Endometrium (tissue), 2 donors: ENCODE measurements around the gene SLC6A6.

Experiments
- FAIRE-seq: peaks from 2 replicates; lab custom pipeline; 2012; peaks lifted over from hg19 to GRCh38; lab: Jason Lieb, UNC
- donor health status: control.
- donor health status: control.

Gene SLC6A6

DNA sequence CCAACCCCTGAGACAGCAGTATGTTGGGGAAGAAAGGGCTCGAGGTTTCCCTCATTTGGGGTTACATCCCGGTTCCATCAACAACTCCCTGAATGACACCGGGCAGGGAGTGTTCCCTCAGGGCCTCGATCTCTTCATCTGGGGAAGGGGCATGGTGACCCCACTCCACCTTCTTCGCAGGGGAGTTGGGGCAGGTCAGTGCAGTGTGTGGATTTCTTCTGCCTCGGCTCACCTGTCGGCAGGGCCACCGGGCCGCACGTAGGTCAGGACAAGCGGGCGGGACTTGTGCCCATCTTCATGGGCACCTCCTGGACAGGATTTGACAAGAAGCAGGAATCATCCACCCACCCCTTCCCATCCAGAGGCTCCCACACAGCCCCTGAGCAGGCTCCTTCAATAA lies 120.4 kb downstream of the SLC6A6 start:
- no peak for FAIRE-seq

DNA sequence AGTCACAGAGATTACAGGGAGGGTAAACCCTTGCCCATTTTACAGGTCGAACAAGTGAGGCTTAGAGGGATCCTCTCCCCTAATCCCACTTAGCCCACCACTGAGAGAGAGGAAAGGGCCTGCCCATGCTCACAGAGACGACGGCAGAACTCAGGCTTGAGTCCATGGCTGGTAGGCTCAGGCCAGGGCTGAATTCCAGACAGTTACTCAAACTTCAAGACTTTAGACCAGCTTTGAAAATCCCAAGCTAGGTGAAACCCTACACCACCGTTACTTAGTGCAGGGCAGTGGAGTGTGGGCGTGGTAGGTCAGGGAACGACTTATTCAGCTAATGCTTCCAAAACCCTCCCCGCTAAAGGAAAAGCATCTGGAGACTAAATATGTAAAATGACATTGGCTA lies 121.4 kb downstream of the SLC6A6 start:
- no peak for FAIRE-seq

DNA sequence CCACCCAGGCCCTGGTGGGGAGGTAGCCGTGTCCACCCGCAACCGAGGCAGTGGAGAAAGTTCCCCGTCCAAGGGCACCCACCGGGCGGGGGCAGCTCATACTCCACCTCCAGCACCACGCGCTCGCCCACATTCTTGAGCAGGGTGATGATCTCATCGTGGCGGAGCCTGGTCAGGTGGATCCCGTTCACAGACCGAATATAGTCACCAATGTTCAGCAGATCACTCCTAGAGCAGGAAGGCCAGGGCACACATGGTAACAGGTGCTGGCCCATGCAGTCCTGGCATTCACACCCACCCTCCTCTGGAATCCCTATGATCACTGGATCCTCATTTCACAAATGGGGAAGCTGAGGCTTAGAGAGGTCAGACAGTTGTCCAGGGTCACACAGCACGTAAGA lies 121.9 kb downstream of the SLC6A6 start:
- FAIRE-seq: no peak

DNA sequence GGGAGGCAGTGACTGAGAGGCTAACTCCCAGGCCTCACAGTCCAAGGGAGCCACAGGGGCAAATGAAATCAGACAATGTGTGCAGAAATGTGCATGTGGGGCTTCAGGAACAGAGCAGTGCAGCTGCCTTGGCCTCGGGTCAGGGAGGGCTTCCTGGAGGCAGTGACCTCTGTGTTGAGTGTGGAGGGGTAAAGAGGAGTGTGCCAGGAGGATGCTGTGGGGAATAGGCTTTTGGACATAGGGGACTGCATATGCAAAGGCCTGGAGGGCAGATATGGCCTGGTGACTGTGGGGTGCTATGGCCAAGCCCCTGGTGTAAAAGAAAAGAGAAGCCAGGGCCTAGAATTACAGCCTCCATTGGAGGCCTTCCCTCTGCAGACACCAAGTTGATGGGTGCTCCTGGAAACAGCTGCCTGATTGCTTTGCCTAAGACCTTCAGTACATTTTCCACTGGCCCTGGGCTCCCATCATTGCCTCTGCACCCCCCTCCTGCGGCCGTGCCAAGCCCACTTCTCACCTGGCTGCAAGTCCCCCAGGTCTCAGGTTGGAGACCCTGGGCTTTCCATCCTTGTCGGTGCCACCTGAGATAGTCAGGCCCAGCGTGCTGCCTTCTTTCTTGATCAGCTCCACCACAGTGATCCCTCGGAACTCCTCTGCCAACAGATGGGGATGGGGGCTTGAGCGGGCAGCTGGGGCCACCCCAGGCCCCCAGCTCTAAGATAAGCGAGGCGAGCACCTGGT lies 122.7 kb downstream of the SLC6A6 start:
- FAIRE-seq: no peak

DNA sequence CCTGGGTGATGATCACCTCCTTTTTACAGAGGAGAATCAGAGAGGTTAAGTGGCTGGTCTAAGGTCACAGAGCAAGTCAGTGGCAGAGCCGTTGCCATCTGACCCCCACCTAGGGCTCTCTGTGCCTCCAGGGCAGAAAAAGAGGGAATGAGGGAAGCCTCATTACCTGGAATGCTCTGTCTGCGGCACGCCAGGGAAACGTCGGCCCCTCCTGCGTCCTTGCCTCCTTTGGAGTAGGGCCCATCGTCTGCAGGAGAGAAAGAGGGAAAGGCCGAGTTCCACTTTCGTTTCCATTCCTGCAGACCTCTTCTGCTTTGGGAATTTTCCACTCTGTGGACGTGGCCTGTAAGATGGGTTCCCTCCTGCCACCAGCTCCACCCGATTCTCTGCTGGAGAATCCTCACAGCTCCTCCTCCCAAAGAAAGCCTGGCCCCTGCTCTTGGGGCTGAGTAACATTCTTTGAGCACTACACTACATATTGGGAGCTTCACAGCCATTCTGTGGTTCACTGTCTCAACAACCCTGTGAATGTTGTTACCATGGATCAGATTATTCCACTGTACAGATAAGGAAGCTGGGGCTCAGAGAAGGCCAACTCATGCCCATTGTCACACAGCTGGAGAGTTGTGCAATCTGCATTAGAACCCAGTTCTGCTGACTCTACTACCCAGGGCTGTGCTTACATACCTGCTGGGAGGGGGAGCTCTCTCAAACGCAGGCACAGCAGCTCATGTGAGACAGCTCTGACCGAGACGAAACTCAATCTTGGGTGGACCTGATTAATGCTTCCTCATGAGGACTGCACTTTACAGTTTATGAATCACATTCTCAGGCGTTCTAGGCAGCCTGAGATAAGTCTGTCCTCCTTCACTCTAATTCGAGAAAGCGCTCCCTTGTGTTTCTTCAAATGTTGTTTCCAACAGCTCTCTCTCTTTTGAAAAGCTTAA lies 123.6 kb downstream of the SLC6A6 start:
- no peak for FAIRE-seq

DNA sequence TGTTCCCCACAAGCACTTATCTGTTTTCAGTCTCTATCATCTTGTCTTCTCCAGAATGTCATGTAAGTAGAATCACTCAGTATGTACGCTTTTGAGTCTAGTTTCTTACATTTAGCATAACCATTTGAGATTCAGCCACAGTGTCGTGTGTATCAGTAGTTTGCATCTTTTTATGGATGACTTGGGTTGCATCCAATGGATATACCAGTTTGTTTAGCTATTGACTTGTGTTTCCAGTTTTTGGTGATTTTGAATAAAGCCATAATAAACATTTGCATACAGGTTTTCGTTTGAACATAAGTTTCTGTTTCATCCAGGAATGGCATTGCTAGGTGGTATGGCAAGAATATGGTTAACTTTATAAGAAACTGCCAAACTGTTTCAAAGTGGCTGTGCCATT lies 125.7 kb downstream of the SLC6A6 start:
- no peak for FAIRE-seq

DNA sequence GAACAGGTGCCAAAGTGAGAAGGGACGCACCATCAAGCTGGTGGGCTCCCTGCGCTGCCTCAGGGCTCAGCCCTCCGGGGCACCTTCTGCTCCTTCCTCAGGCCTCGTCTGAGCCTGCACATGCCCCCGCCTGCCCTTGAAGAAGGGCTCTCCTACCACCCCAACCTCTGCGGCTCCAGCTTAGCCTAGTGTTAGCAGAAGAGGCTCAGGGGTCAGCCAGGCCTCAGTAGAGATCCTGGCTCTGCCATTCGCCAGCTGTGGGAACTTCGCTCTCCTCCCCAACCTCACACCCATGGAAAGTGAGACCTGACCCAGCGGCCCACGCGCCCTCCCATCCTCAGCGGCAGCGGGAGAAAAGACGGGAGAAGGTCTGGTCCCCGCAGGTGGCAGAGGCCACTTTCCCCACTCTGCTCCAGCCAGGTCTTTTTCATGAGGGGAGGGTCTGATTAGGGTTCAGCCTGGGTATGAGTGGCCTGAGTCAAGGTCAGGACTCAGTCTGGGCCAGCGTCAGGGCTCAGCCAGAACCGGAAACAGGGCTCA lies 129.5 kb downstream of the SLC6A6 start:
- no peak for FAIRE-seq

DNA sequence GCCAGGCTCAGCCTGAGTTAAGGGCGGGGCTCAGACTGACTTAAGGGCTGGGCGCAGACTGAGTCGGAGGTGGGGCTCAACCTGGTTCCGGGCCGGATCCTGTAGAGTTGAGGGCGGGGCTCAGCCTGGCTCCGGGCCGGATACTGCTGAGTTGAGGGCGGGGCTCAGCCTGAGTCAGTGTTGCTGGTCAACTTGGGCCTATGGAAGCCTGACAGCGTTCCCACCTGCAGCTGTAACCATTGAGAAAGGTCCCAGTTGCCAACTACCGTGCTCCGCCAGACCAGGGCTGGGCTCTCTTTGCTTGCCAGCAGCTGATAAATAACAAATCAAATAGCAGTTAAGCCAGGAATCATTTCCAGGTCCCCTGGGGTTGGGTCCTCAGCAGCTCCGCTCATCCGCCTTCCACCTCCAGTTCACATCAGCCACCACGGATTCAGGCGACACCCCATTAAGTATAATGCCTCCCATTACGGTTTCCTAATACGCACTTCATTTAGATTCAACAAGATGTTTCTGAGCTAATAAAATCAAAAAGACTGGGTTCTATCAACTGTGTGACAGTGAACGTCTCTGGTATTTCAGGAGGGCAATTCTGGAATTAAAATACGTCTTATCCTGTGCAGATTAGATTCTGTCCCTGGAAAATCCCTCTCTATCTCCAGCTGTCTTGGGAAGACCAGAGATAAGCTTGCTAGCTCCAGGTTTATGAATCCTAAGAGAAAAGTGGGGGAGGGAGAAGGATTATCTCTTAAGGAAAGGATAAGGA lies 130.5 kb downstream of the SLC6A6 start:
- FAIRE-seq: no peak

DNA sequence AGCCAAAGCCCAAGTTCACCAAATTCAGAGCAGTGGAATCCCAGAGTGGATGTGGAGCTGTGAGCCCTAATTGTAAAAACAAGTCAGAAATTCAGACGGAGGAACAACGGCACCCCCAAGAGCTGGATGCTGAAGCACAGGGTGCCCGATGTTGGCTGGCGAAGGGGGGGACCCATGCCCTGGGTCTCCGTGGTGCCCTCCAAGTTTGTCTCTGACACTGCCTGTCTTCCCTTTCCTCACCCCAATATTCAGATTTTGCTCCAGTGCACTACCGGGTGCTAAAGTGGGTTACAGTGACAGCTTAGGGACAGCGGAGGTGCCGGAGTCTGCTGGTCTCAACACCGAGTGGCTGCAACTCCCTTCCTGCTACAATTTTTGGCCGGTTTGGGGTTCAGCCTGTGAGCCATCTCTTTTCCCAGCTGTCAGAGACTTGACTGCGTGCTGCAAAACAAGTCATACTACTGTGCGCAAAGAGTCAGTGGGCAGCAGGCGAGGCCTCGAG lies 131.1 kb downstream of the SLC6A6 start:
- no peak for FAIRE-seq

DNA sequence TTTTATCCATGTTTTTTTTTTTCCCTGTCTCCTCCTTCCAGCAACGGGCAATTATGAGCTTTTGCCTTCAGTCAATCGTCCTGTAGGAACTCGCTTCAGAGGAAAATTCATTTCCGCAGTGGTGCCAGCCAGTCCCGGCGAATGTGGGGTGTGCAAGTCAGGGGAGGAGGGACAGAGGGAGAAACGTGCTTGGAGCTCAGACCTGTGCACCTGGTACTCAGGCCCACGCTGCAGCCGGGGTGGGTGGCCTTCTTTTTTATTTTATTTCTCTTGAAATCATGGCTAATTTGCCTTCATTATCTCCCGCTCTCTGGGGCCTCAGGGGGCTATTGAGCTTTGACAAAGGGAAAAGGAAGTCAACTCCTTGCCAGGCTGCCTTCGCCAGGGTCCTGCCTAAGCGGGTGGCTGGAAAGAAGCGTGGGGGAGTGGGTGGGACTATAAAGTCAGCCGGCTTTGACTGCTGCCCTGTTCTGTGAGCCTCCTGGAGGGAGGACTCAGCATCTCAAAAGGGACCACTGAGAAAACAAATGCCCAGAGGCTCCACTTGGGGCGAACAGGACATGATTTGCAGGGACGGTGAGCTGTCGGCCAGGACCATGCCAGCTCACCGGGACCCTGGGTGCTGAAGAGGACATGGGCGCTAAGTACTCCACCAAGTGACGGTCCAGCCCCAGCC lies 132.2 kb downstream of the SLC6A6 start:
- FAIRE-seq: no peak

DNA sequence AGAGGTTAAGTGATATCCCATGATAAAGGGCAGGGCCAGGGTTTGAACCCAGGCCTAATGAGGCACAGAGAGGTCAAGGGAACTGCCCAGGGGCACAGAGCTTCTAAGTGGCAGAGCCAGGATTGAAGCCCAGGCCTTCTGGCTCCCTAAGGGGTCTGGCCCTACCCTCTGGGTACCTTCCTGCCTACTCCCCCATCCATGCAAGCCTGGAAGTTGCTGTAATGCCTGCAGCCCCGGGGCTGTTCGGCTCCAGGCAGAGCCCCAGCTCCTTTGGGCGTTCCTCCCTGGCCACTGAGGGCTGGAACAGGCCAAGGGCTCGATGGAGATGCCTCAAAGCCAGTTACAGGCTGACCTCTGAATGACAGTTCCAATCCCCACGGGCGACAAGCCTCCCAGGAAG lies 133.2 kb downstream of the SLC6A6 start:
- no peak for FAIRE-seq

DNA sequence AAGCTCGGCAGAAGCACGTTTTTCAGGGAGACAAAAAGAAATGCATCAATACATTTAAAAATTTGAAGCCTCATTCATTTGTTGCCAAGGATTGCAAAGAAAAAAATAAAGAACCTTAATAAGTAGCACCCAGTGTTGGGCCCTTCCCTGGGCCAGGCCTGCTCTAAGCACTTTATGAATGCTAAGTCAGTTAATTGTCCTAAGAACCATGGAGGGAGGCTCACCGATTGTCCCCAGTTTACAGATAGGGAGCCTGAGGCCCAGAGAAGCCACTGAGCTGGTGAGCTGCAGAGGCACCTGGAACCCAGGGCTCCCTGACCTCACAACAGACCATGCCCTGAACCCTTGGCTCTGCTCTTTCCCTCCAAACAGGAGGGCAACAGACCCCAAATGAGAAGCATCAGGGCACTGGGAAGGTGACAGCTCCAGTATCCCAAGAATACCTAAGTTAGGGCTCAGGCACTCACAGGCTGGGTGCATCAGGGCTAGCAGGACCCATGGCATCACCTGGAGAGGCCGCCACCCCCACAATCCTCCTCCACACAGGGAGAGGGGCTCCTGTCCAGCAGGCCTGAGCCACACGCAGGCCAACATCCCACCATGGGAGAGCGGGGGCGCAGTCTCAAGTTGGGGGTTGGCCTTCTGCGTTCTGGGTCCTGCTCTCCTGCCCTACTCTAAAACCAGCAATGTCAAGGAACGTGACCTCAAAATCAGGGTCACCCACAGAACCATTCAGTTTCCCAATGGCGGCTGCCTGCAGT lies 133.8 kb downstream of the SLC6A6 start:
- no peak for FAIRE-seq

DNA sequence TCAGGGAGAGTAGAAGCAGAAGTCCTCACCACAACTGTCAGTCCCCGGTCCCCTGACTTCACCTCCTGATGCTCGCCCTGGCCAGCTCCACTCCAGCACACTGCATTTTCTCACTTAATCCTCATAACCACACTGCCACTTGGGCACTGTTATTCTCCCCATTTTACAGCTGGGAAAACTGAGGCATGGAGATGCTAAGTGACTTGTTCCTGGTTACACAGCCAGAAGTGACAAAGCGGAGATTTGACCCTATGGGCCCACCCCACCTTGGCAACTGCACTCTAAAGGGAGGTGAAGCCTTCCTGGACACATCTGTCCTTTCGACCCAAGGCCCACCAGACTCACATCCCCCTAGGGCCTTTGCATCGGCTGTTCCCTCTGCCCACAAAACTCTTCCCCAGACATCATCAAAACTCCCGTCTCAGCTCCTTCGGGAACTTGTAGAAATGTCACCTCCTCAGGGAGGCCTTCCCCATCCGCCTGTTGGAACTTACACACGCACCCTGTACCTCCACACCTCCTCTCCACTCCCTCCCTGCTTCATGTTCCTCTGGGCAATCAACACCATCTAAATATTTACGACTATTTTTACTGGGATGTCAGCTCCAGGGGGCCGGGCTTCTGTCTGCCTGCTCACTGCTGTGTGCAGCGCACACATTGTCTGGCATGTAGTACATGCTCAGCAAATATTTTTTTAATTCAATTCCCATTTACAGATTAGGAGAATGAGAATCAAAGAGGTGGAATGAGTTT lies 134.6 kb downstream of the SLC6A6 start:
- FAIRE-seq: no peak

DNA sequence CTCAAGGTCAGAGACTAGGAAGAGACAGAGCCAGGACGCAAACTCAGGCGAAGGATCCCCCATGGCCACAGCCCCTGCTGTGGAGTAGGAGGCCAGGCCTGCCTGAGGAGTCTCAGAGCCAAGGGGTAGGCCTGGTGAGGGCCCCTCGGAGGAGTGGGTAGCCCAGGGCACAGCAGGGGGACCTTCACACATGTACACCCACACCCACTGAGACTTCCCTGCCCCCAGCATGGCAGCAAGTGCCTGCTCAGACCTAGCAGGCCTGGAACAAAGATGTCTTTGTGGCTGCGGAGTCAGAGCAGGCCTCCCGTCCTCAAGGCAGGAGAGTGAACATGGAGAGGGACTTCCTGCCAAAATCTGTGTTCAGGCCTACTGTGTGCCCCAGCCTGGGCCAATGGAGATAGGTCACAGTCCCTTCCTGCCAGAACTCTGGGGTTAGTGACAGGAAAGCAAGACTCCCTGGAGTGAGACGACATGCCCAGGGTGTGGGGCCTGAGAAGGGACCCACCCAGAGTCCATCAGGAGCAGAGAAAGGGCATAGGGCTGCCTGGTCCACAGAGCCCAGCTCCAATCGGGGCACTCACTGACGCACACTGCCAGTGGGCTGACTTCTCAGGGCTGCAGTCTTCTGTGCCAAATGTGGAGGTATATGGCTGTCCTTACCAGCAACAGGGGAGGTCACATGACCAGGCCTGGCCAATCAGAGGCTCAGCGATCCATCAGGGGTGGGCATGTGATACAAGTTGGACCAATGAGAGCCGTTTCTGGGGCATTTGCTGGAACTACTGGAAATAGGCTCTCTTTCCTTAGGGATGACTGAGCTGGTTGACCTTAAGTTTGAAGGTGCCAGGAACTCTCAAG lies 135.4 kb downstream of the SLC6A6 start:
- no peak for FAIRE-seq

DNA sequence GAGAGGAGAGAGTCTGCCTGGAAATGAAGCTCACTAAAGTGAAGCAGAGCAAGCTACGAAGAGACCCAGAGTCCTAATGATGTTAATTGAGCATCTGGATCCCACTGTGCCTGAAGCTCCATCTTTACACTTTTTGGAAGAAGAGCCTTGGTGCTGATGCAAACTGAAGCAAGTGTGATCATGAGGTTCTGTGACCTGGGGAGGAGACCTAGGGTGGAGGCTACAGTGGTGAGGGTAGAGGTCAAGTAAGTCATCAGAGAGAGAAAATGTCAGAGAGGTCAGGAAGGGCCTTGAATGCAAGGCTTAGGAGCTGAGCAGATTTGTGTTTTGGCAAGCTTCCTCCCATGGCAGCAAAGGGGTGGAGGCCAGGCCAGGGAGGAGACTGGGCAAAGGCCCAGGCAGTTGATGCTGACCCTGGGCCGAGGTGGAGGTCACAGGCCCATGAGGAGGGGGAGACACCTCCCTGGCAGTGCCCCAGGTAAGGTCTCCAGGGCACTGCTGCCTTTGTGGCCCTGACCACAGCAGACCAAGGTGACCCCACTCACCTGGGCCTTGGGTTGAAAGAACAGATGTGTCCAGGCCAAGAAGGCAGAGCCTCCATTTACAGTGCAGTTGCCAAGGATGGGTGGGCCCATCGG lies 136.2 kb downstream of the SLC6A6 start:
- no peak for FAIRE-seq
